ENCODE measurements around the gene RHOT1.

Gene RHOT1

GRCh38 chr17:32185875-32186274 is 43.6 kb downstream of the RHOT1 start:
- Histone ChIP-seq H3K27ac (replicated peaks) (no peak overlapping the region), H3K27me3 (ENCODE audit: insufficient read depth, poor library complexity, severe bottlenecking) (no peaks in the 10 kb centered on the region), H3K4me3 (replicated peaks; ENCODE audit: insufficient read depth, low read length) (no peak overlapping the region)
- DNase-seq (ENCODE audit: low read depth in 1 of 2, low spot score in 1 of 2) = no peak
- TF ChIP-seq CTCF (IDR thresholded peaks at IDR 0.05; ENCODE audit: insufficient read depth, low read length) = no peak
- TF ChIP-seq SPI1 (IDR thresholded peaks at IDR 0.05; ENCODE audit: borderline replicate concordance, low read depth) = no peak
- TF ChIP-seq REST (IDR thresholded peaks at IDR 0.05; ENCODE audit: insufficient replicate concordance, low read depth) = no peak
- TF ChIP-seq GABPA (IDR thresholded peaks at IDR 0.05; ENCODE audit: low read depth) = no peak
- TF ChIP-seq POLR2AphosphoS5 (IDR thresholded peaks at IDR 0.05; ENCODE audit: low read depth) = no peak

GRCh38 chr17:32187271-32187670 is 45.0 kb downstream of the RHOT1 start:
- H3K27me3 ChIP-seq (ENCODE audit: insufficient read depth, poor library complexity, severe bottlenecking) = no peaks in the 10 kb centered on the region
- no peak for DNase-seq (ENCODE audit: low read depth in 1 of 2, low spot score in 1 of 2)
- TF ChIP-seq CTCF (IDR thresholded peaks at IDR 0.05; ENCODE audit: insufficient read depth, low read length) = no peak
- TF ChIP-seq GABPA (IDR thresholded peaks at IDR 0.05; ENCODE audit: low read depth) = no peak
- TF ChIP-seq POLR2AphosphoS5 (IDR thresholded peaks at IDR 0.05; ENCODE audit: low read depth) = no peak
- TF ChIP-seq REST (IDR thresholded peaks at IDR 0.05; ENCODE audit: insufficient replicate concordance, low read depth) = no peak
- TF ChIP-seq SPI1 (IDR thresholded peaks at IDR 0.05; ENCODE audit: borderline replicate concordance, low read depth) = no peak
- no peak overlapping the region for H3K27ac ChIP-seq (replicated peaks)
- H3K4me3 ChIP-seq (replicated peaks; ENCODE audit: insufficient read depth, low read length) = no peak overlapping the region

- no peak overlapping the region for H3K4me3 ChIP-seq (replicated peaks; ENCODE audit: insufficient read depth, low read length)
- no peak overlapping the region for H3K27ac ChIP-seq (replicated peaks)
- no peak for DNase-seq (ENCODE audit: low read depth in 1 of 2, low spot score in 1 of 2)
- TF ChIP-seq REST (IDR thresholded peaks at IDR 0.05; ENCODE audit: insufficient replicate concordance, low read depth) = no peak
- no peak for TF ChIP-seq GABPA (IDR thresholded peaks at IDR 0.05; ENCODE audit: low read depth)
- TF ChIP-seq SPI1 (IDR thresholded peaks at IDR 0.05; ENCODE audit: borderline replicate concordance, low read depth) = no peak
- TF ChIP-seq CTCF (IDR thresholded peaks at IDR 0.05; ENCODE audit: insufficient read depth, low read length) = no peak
- no peak for TF ChIP-seq POLR2AphosphoS5 (IDR thresholded peaks at IDR 0.05; ENCODE audit: low read depth)
- H3K27me3 ChIP-seq (ENCODE audit: insufficient read depth, poor library complexity, severe bottlenecking) = no peaks in the 10 kb centered on the region
Measured at GRCh38 chr17:32189343-32189742, 47.0 kb downstream of the RHOT1 start.
